GM12865 (cell line): ENCODE measurements around the gene PEX14.

ENCODE experiments used
- DNase-seq: peaks from one replicate; pipeline ENCODE4 v3.0.0; 2010; ENCODE audit warnings: low read depth
- H3K4me3 ChIP-seq: 2 replicates; pipeline ENCODE4 v1.5.1; 2011; ENCODE audit warnings: mild to moderate bottlenecking, low read depth, low read length, control low read depth
- TF ChIP-seq, protein P1 (sequence below): IDR thresholded peaks from 2 replicates; pipeline ENCODE4 v1.5.1; 2011; ENCODE audit warnings: low read length, control low read depth, low read depth, inconsistent platforms; ENCODE audit not compliant: insufficient read depth; ENCODE audit errors: missing control alignments

PEX14 gene

DNA sequence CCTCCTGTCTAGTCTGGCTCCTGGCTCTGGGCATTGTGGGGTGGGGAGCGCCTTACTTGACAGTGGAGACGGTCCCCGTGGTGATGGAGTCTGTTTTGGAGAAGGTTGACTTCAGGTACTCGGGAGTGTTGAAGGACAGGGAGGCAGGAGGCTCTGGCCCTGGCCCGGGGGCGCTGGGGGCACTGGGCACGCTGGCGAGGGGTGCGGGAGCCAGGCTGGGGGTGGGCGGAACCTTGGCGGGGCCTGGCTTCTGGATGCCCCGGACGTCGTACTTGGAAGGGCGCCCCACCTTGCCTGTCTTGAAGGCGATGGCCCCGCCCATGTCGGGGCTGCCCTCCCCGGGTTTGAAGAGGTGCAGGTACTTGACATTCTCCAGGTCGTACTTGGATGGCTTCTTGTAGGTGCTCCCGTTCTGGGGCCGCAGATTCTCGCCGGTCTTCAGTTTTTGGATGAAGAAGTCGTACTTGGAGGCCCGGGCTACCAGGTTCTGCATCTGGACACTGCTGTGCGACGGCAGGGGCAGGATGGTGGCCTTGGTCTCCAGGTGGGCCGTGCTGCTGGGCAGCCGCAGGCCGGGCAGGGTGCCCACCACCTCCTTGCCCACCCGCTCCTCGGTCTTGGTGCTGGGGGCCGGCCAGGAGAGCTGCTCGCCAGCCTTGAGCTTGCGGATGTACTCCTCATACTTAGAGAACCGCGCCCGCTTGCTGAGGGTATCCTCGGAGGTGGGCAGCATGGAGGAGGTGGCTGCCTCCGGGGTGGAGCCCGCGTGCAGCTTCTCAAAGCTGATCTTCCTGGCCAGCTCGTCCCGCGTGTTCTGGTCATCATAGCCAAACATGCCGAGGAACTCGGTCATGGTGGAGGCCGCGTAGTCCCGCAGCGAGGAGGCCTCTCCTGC, 185.1 kb downstream of the PEX14 start:
- no peak overlapping the region for H3K4me3 ChIP-seq
- TF ChIP-seq, protein P1, sequence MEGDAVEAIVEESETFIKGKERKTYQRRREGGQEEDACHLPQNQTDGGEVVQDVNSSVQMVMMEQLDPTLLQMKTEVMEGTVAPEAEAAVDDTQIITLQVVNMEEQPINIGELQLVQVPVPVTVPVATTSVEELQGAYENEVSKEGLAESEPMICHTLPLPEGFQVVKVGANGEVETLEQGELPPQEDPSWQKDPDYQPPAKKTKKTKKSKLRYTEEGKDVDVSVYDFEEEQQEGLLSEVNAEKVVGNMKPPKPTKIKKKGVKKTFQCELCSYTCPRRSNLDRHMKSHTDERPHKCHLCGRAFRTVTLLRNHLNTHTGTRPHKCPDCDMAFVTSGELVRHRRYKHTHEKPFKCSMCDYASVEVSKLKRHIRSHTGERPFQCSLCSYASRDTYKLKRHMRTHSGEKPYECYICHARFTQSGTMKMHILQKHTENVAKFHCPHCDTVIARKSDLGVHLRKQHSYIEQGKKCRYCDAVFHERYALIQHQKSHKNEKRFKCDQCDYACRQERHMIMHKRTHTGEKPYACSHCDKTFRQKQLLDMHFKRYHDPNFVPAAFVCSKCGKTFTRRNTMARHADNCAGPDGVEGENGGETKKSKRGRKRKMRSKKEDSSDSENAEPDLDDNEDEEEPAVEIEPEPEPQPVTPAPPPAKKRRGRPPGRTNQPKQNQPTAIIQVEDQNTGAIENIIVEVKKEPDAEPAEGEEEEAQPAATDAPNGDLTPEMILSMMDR, result no peak
- no peak for DNase-seq

DNA sequence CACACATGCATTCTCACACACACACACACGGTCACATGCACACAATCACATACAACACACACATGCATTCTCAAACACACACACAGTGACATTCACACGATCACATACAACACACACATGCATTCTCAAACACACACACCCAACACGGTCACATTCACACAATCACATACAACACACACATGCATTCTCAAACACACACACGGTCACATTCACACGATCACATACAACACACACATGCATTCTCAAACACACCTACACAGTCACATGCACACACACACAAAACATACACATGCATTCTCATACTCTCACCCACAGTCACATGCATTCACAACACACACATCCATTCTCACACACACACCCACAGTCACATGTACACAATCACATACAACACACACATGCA, 186.7 kb downstream of the PEX14 start:
- TF ChIP-seq, protein P1, result no peak
- DNase-seq, result no peak
- H3K4me3 ChIP-seq, result no peak overlapping the region

DNA sequence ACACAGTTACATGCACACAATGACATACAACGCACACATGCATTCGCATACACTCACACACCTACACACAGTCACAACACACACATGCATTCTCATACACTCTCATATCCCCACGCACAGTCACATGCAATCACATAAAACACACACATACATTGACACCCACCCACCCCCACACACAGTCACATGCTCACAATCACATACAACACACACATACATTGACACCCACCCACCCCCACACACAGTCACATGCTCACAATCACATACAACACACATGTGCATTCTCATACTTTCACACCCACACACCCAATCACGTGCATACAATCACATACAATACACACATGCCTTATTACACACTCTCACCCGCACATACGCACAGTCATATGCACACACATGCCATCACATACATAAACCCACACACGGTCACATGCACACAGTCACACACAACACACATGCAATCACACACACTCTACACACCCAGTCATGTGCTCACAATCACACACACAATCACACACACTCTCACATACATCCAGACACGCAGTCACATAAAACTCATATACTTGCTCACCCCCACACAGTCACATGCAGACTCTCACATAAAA, 187.4 kb downstream of the PEX14 start:
- no peak overlapping the region for H3K4me3 ChIP-seq
- TF ChIP-seq, protein P1, result no peak
- DNase-seq, result no peak

DNA sequence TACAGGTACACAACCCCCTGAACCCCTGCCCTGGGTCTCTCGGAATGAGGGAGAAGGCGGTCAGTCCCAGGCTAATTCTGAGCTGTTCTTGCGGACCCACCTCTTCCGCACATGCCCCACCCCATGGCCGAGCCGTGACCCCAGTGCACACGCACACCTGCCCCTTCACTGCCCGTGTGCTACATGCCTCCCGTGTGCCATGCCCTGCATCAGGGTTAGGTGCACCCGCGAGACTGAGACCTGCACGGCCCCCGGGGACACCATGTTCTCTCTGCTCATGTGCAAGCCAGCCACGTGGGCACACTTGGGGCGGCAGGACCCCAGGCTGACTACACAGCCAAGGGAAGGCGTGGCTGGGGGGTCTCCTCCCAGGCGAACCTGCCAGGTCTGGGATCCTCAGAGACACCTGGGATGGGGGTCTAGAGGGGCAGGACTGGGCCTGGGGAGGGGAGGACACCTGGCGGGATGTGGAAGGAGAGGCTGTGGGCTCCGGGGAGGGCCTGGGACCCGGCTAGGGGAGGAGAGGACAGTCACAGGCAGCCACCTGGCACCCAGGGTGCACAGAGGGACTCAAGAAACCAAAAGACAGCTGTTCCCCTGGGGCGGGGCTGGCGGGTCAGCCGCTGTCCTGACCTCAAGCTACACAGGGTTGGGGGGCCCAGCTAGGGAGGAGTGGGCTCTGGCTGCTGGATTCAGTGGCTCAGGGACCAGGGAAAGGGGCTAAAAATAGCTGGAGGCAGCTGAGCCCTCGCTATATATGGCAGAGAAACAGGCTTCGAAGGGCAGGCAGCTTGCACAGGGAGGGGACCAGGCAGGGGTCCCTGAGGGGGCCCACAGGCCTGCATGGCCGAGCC, 188.3 kb downstream of the PEX14 start:
- H3K4me3 ChIP-seq, result no peak overlapping the region
- TF ChIP-seq, protein P1, result no peak
- no peak for DNase-seq

DNA sequence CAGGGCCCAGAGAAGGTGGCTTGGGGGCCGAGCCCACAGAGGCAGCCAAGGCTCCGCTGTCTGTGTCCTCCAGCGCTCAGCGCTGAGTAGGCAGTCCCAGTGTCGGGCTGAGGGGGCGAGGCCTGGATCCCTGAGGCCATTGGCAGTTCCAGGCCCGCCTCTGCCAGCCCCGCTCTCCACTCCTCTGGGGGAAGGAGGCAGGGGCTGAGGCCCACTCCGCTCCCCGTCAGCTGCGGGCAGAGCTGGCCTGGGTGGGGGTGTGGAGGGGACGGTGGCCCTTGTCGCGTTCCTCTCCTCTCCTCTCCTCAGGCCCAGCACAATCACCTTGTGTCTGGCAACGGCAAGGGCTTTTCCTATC, 188.9 kb downstream of the PEX14 start:
- no peak for DNase-seq
- TF ChIP-seq, protein P1, result no peak
- no peak overlapping the region for H3K4me3 ChIP-seq

DNA sequence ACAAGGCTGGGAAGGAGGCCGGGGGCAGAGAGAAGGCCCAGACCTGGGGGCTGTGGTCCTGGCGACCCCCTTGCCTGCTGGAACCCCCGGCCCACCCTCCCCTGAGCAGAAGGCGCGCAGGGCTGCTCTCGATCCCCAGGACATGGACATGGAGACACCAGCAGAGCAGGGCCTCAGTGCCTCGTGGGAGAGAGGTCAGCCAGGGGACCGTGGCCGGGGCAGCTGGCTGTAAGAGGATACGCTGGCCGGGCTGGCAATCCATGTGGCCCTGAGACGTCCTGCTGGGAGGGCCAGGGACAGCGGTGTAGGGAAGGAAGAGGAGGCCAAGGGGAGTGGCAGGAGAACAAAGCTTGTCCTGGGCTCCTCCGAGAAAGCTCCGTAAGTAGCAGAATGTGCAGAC, 189.5 kb downstream of the PEX14 start:
- no peak for DNase-seq
- TF ChIP-seq, protein P1, result no peak
- H3K4me3 ChIP-seq, result no peak overlapping the region
